ENCODE data around the gene BNIP2.

Gene BNIP2, protein sequence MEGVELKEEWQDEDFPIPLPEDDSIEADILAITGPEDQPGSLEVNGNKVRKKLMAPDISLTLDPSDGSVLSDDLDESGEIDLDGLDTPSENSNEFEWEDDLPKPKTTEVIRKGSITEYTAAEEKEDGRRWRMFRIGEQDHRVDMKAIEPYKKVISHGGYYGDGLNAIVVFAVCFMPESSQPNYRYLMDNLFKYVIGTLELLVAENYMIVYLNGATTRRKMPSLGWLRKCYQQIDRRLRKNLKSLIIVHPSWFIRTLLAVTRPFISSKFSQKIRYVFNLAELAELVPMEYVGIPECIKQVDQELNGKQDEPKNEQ

DNA sequence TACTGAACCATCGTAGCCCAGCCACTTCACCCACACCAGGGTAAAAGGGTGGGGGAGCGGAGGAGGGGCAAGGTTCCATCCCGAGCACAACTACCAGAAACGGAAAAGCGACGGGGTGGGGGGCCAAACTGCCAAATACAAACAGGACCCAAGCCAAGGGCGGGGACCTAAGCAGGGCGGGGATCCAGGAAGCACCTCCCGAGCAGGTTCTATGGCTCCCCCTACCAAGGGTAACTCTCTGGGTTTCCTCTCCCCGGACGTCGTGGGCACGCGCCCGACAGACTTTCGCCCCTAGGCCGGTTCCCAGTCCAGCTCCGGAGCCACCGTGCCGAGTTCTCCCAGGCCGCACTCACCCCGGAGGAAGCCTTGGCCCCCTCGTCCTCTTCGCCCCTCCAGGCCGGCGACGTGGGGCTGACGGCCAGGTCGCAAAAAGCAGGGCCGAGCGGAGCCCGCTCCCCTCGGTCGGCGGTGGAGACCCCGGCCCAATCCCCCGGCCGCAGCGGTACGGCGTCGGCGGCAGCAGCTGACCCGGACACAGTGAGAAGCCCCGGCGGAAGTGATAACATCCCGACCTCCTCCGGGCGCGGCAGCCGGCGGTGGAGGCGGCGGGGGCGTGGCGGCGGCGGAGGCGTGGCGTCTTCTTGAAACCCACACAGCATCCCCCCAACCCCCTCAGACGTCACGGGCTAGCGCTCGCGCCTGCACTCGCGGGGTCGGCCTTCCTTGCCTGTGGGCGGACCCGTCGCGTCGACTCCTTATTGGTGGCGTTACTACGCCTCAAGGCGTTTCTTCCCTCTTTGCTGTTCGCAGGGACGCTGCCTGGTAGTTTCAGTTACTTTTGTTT is at the start of gene BNIP2:
TSS of gene BNIP2 (minus strand) at position 539 of the 844 bp plus-strand sequence. CDS start 6,863 bp downstream, outside the sequence.
- TF ChIP-seq GATA2 (IDR thresholded peaks at IDR 0.05; ENCODE audit: low read depth, low read length) = no peak
- no peak for TF ChIP-seq GATA3 (IDR thresholded peaks at IDR 0.05; ENCODE audit: low read depth, low read length)

DNA sequence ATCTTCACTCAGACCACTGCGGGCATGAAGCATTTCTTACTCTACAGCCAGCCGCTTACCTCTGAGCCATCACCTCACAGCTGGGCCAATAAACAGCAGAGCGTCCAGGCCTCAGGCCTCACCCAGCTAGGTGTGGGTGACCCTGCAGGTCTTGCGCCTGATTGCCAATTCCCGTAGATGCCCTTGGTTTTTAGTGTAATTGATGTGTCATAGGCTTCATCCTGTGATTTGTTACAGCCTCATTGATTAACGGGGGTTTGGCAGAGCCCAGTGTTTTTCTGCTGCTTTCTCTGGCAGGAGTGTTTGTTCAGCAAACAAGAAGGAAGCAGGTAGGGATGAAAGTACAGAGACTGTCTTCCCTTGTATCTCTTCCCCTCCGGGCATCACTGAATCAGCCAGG is 49.6 kb upstream of the BNIP2 start:
- no peak for TF ChIP-seq GATA2 (IDR thresholded peaks at IDR 0.05; ENCODE audit: low read depth, low read length)
- TF ChIP-seq GATA3 (IDR thresholded peaks at IDR 0.05; ENCODE audit: low read depth, low read length) = no peak

DNA sequence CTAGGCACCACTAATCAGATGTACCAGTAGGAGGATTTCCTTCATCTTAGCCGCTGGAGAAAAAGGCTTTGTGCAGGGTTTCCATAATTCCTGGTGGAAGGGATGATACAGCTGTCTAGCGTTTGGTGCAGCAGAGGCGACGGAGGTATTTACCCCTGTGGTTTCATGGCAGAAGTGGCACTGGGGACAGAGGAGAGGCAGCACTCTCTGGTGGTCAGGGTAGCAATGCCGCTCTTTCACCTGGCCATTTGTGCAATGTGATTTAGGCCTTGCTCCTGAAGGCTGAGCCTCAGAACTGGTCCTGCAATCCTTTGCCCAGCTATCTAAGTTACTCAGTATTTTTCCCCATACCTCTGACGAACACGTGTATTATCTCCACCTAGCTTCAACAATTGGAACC is 47.1 kb upstream of the BNIP2 start:
- TF ChIP-seq GATA3 (IDR thresholded peaks at IDR 0.05; ENCODE audit: low read depth, low read length) (no peak), GATA2 (IDR thresholded peaks at IDR 0.05; ENCODE audit: low read depth, low read length) (no peak)

DNA sequence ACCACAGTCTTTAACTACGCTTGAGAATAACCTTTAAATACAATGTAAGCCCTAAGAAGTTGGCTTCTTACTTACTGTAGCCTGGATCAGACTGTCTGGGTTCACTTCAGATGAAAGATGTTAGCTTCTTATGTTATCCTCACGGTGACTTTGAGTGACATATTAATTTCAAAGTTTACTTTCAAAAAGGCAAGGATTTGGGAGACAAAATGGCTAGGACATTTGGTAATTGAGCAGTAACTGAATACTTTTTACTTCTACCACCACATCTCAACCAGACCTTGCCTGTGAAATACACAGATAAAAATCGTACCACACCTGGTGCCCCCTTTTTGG is 36.0 kb upstream of the BNIP2 start:
- TF ChIP-seq GATA3 (IDR thresholded peaks at IDR 0.05; ENCODE audit: low read depth, low read length) (no peak), GATA2 (IDR thresholded peaks at IDR 0.05; ENCODE audit: low read depth, low read length) (no peak)

DNA sequence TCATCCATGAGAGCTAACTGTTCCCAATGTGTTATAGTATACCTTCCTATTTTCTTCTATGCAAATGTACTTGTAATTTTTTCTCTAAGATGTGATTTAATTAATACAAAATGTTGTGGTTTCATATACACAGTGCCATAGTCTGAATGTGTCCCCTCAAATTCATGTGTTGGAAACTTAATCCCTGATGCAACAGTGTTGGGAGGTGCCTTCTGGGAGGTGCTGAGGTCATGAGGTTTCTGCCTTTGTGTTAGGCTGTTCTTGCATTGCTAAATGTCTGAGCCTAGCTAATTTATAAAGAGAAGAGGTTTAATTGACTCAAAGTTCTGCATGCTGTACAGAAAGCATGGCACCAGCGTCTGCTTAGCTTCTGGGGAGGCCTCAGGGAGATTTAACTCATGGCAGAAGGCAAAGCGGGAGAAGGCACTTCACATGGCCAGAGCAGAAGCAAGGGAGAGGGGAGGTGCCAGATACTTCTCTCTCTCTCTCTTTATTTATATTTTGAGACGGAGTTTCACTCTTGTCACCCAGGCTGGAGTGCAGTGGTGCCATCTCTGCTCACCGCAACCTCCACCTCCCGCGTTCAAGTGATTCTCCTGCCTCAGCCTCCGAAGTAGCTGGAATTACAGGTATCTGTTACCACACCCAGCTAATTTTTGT is 34.7 kb upstream of the BNIP2 start:
- TF ChIP-seq GATA2 (IDR thresholded peaks at IDR 0.05; ENCODE audit: low read depth, low read length) (no peak), GATA3 (IDR thresholded peaks at IDR 0.05; ENCODE audit: low read depth, low read length) (no peak)

DNA sequence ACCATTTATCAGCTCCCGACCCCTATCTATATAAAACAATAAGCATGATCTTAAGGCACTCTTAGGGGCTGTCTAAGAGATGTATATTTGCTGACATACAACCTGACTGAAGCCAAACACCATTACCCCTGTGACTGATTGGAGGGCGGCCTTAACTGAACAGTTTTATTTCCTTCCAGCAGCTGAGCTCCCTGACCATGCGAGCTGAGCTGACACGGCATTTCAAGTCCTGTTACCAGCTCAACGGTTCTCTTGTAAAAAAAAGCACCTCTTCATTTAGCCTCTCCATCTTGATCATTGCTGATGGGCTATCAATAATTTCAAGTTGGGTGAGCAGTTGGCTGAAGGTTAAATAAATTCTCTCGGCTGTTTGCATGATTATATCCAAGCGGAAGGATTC is 33.4 kb upstream of the BNIP2 start:
- TF ChIP-seq GATA2 (IDR thresholded peaks at IDR 0.05; ENCODE audit: low read depth, low read length) (no peak), GATA3 (IDR thresholded peaks at IDR 0.05; ENCODE audit: low read depth, low read length) (no peak)

DNA sequence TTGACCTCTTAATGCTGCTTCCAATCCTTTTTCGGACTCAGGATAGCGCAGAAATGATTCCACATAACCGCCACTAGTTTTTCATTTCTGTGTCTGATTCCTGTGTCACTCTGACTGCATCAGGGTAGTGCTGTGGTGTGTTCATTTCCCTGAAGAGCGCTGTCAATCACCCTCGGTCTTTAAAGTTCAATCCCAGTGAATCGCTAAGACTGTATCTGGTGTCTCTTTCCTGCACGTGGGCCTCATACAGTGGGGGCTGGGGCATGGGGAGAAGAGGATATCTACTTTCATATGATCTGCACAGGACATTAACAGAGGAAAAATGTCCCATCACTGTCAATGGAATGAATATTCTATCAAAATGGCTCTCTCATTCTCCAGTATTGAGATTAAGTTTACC is 32.9 kb upstream of the BNIP2 start:
- no peak for TF ChIP-seq GATA3 (IDR thresholded peaks at IDR 0.05; ENCODE audit: low read depth, low read length)
- no peak for TF ChIP-seq GATA2 (IDR thresholded peaks at IDR 0.05; ENCODE audit: low read depth, low read length)

DNA sequence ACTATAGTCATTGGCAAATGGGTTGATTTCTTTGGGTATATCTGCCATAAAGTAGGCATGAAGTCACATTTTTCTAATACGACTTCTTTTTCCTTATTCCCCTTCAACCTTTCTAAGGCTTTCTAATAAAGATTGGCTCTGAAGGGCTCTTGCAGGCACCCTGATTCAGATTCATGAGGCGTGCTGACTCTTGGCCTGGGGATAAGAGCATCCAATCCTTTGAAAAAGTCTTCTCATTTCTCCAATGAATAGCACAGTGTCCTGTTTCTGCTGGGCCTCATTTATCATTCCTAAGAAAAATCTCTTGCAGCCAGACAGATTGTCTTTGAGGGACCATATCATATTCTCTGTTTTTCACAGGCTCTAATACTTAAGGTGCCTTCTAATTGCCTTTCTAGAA is 32.3 kb upstream of the BNIP2 start:
- TF ChIP-seq GATA2 (IDR thresholded peaks at IDR 0.05; ENCODE audit: low read depth, low read length) = no peak
- no peak for TF ChIP-seq GATA3 (IDR thresholded peaks at IDR 0.05; ENCODE audit: low read depth, low read length)

DNA sequence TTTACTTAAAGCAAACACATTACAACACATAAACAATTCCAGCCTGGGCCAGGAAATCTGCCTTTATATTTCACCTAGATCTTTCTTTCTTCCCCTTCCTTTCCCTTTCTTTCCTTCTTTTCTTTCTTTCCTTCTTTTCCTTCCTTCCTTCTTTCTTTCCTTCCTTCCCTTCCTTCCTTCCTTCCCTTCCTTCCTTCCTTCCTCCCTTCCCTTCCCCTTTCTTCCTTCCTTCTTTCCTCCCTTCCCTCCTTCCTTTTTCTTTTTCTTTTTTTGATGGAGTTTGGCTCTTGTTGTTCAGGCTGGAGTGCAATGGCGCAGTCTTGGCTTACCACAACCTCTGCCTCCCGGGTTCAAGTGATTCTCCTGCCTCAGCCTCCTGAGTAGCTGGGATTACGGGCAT is 24.1 kb upstream of the BNIP2 start:
- no peak for TF ChIP-seq GATA3 (IDR thresholded peaks at IDR 0.05; ENCODE audit: low read depth, low read length)
- no peak for TF ChIP-seq GATA2 (IDR thresholded peaks at IDR 0.05; ENCODE audit: low read depth, low read length)

DNA sequence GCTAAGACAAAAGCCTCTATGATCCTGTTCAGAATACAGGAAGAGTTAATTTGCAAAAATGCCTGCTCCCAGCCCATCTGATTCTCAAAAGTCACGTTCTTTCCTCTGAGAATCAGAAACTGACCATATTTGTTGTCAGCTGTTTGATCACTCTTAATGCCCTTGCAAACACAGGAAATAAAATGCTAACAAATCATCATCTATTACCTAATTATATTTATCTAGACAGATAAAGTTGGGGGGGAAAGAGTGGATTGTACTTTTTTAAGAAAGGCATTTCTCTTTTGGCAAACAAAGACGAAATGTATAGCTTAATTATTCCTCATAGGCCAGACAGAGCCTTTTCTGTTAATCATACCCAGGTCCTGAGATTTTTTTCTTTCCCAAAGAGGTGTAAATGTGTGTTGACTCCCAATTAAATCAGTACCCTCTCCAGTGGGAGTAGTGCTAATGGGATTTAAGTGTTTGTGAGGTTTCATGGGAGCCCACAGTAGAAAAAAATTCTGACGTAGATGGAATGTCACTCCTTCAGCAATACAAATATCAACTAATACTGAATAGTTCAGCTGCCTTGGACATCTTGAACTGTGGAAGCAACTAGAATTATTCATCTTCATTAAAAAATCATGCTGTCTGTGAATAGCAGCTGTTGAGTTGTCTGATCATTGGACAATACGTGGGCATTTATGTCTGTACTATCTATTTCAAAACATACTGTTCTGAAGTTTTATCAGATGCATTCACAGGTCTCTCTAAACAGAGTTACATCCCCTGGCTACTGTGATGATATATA is 22.5 kb upstream of the BNIP2 start:
- TF ChIP-seq GATA3 (IDR thresholded peaks at IDR 0.05; ENCODE audit: low read depth, low read length) (no peak), GATA2 (IDR thresholded peaks at IDR 0.05; ENCODE audit: low read depth, low read length) (no peak)

DNA sequence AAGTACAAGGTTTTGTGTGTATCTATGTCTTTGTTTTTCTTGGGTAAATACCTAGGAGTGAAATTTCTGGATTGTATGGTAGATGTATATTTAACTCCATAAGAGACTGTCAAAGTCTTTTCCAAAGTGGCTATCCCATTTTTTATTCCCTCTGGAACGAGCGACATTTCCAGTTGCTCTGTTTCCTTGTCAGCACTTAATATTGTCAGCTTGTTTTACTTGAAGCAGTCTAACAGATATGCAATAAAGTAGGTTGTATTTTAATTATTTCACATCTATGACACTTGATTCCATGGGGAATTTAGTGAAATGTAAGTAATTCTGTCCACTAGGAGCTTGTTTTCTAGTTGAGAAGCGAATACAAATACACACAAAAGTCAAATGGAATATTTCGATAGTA is 18.5 kb upstream of the BNIP2 start:
- TF ChIP-seq GATA2 (IDR thresholded peaks at IDR 0.05; ENCODE audit: low read depth, low read length) (no peak), GATA3 (IDR thresholded peaks at IDR 0.05; ENCODE audit: low read depth, low read length) (no peak)

DNA sequence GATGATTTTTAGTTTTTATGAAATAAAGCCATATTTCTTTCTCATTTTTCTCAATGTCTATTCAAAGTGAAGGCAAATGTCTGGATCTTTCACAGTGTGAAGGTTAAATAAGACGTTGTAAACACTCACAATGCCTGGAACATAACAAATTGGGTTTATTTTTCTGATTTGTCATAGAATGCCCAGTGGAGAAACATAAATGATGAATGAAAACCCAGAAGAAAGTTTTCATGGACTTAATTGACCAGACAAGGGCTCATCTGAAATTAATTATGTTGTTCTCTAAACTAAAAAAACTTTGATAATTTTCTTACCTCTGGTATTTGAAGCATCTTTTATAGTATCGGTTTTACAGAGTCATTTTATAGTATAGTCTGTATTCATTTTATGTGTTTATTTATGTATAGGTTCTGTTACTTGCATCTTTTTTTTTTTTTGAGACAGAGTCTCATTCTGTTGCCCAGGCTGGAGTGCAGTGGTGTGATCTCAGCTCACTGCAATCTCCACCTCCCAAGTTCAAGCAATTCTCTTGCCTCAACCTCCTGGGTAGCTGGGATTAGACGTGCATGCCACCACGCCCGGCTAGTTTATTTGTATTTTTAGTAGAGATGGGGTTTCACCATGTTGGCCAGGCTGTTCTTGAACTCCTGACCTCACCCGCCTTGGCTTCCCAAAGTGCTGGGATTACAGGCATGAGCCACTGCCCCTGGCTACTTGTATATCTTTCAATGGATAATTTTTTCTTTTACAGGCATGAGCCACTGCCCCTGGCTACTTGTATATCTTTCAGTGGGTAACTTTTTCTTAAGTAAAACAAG is 15.1 kb upstream of the BNIP2 start:
- TF ChIP-seq GATA3 (IDR thresholded peaks at IDR 0.05; ENCODE audit: low read depth, low read length) = no peak
- TF ChIP-seq GATA2 (IDR thresholded peaks at IDR 0.05; ENCODE audit: low read depth, low read length) = no peak

DNA sequence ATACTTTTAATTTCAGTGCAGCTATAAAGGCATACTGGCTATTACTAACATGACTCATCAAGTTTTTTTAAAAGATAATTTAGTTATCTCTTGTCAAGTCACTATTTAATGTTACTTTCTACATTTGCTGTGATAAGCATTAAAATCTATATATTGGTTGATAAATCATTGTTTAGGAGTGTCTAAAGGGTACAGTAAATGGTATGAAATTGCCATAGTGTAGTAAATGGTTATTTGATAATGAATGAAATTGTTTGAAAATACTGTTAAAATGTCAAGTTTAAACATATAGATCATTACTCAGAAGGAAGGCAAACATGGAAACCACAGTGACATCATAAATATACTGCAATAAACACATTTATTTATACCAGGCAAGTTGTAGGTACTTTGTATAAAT is 13.2 kb upstream of the BNIP2 start:
- TF ChIP-seq GATA2 (IDR thresholded peaks at IDR 0.05; ENCODE audit: low read depth, low read length) (no peak), GATA3 (IDR thresholded peaks at IDR 0.05; ENCODE audit: low read depth, low read length) (no peak)

Measured in SH-SY5Y (cell line).